OCI-LY3 (cell line): ENCODE results near the gene CKMT2.
"Not testable (repeated sequence)": the region's sequence is repeated elsewhere in the genome, so short reads cannot be mapped to it uniquely, and the experiment has no call there.

Experiments used
- H2AFZ ChIP-seq: fragments of 200-600, 300-600 bp; shearing (Covaris generic); 2 replicates; pipeline ENCODE4 v1.6.0; 2014; ENCODE audit warnings: antibody characterized with exemption, low read depth, low read length
- H3K27ac ChIP-seq: fragments of 200-600, 300-600 bp; sonication (generic); 2 replicates; pipeline ENCODE4 v1.5.1; 2014; ENCODE audit warnings: mild to moderate bottlenecking, low read length, moderate library complexity, mixed read lengths
- H3K27me3 ChIP-seq: fragments of 200-600, 300-600 bp; sonication (generic); 2 replicates; pipeline ENCODE4 v1.6.1; 2014; ENCODE audit warnings: low read depth, low read length, mixed read lengths
- H3K36me3 ChIP-seq: fragments of 200-600, 300-600 bp; sonication (generic); replicated peaks from 2 replicates; pipeline ENCODE3; 2014; ENCODE audit warnings: low read depth, low read length, mixed read lengths
- H3K4me1 ChIP-seq: fragments of 300-600, 200-600 bp; sonication (generic); 2 replicates; pipeline ENCODE4 v1.6.1; 2014; ENCODE audit warnings: low read length, mixed read lengths
- H3K4me2 ChIP-seq: fragments of 200-600, 300-600 bp; sonication (generic); 2 replicates; pipeline ENCODE4 v1.6.1; 2014; ENCODE audit warnings: low read length, mixed read lengths
- H3K4me3 ChIP-seq: fragments of 300-600, 200-600 bp; sonication (generic); 2 replicates; pipeline ENCODE4 v1.5.1; 2014; ENCODE audit warnings: antibody characterized with exemption, mild to moderate bottlenecking, low read length, moderate library complexity
- H3K79me2 ChIP-seq: fragments of 300-600, 200-600 bp; shearing (Covaris generic); 2 replicates; pipeline ENCODE4 v1.6.1; 2014; ENCODE audit warnings: mild to moderate bottlenecking, low read length, mixed read lengths
- H3K9ac ChIP-seq: fragments of 300-600, 200-600 bp; shearing (Covaris generic); 2 replicates; pipeline ENCODE4 v1.6.0; 2014; ENCODE audit warnings: mild to moderate bottlenecking, low read length, moderate library complexity
- H3K9me3 ChIP-seq: fragments of 200-600, 300-600 bp; shearing (Covaris generic); 2 replicates; pipeline ENCODE4 v1.6.1; 2014; ENCODE audit warnings: low read length, mixed read lengths; ENCODE audit not compliant: insufficient read depth
- H4K20me1 ChIP-seq: fragments of 200-600, 300-600 bp; sonication (generic); 2 replicates; pipeline ENCODE4 v1.6.1; 2016; ENCODE audit warnings: low read length, mixed read lengths; ENCODE audit not compliant: insufficient read depth
- CTCF ChIP-seq: fragments of 200-600, 300-600 bp; sonication (generic); IDR thresholded peaks from 2 replicates; pipeline ENCODE4 v1.5.1; 2014; ENCODE audit warnings: antibody characterized with exemption, low read length, low read depth
- EZH2phosphoT487 ChIP-seq: fragments of 200-600 bp; shearing (Covaris generic); IDR thresholded peaks from 2 replicates; pipeline ENCODE4 v1.6.1; 2018; ENCODE audit warnings: antibody characterized with exemption, mixed run types, low read depth

Gene CKMT2

GRCh38 chr5:81269751-81270393 is 36.8 kb downstream of the CKMT2 start:
- no peak overlapping the region for H3K27ac ChIP-seq
- H2AFZ ChIP-seq = no peak overlapping the region
- H3K9me3 ChIP-seq = no peaks in the 10 kb centered on the region
- no peak for TF ChIP-seq EZH2phosphoT487
- TF ChIP-seq CTCF = no peak
- no peaks in the 10 kb centered on the region for H4K20me1 ChIP-seq
- H3K27me3 ChIP-seq = no peaks in the 10 kb centered on the region
- H3K4me2 ChIP-seq = no peak overlapping the region
- no peaks in the 10 kb centered on the region; the same call in 1 of the 2 replicates for H3K4me1 ChIP-seq
- H3K9ac ChIP-seq = no peak overlapping the region
- no peak overlapping the region for H3K4me3 ChIP-seq
- H3K79me2 ChIP-seq = no peaks in the 10 kb centered on the region
- H3K36me3 ChIP-seq = no peaks in the 10 kb centered on the region

GRCh38 chr5:81270394-81271027 is 37.4 kb downstream of the CKMT2 start:
- H3K27me3 ChIP-seq, H3K4me2 ChIP-seq, H3K79me2 ChIP-seq, H3K36me3 ChIP-seq, H3K27ac ChIP-seq, H3K9me3 ChIP-seq, H3K9ac ChIP-seq, H3K4me1 ChIP-seq, H3K4me3 ChIP-seq, H4K20me1 ChIP-seq, H2AFZ ChIP-seq: not testable (repeated sequence)

GRCh38 chr5:81283976-81284375 is 50.9 kb downstream of the CKMT2 start:
- H2AFZ ChIP-seq = no peak overlapping the region
- H3K9me3 ChIP-seq = no peaks in the 10 kb centered on the region
- H3K27me3 ChIP-seq = no peaks in the 10 kb centered on the region
- peaks cover under 1% of the 10 kb centered on the region; the same call in 1 of the 2 replicates for H3K79me2 ChIP-seq
- H4K20me1 ChIP-seq = no peaks in the 10 kb centered on the region
- no peak overlapping the region for H3K9ac ChIP-seq
- no peak overlapping the region for H3K4me2 ChIP-seq
- no peak overlapping the region for H3K27ac ChIP-seq
- no peak overlapping the region for H3K4me3 ChIP-seq
- H3K4me1 ChIP-seq = peaks cover 16% of the 10 kb centered on the region
- no peak for TF ChIP-seq EZH2phosphoT487
- no peak for TF ChIP-seq CTCF
- no peaks in the 10 kb centered on the region for H3K36me3 ChIP-seq

GRCh38 chr5:81286059-81286617 is 53.0 kb downstream of the CKMT2 start:
- TF ChIP-seq EZH2phosphoT487 (no peak), CTCF (no peak)
- H3K4me2 ChIP-seq = no peak overlapping the region
- H3K79me2 ChIP-seq = peaks cover 4% of the 10 kb centered on the region; the same call in 1 of the 2 replicates

More at GRCh38 chr5:81286059-81286617, 53.0 kb downstream of the CKMT2 start:
- Histone ChIP-seq H3K4me1 (peaks cover 16% of the 10 kb centered on the region), H3K9me3 (no peaks in the 10 kb centered on the region), H3K27ac (no peak overlapping the region), H3K27me3 (no peaks in the 10 kb centered on the region), H3K36me3 (no peaks in the 10 kb centered on the region), H4K20me1 (no peaks in the 10 kb centered on the region), H3K4me3 (no peak overlapping the region), H3K9ac (no peak overlapping the region), H2AFZ (no peak overlapping the region)
